KBM-7 (cell line): Measurements from ENCODE around the gene INMT.

Source experiments
- DNase-seq: peaks from one replicate; pipeline ENCODE4 v3.0.0-alpha.2; 2015
- in situ Hi-C: fragments of 300-500 bp; cut with MboI; formaldehyde crosslinking; loops from 2 replicates; pipeline ENCODE4 v1.14.3; 2020; ENCODE audit warnings: low sequenced_read_pairs, low pct_unique_long_range_greater_than_20kb, mixed read lengths

INMT gene

DNA sequence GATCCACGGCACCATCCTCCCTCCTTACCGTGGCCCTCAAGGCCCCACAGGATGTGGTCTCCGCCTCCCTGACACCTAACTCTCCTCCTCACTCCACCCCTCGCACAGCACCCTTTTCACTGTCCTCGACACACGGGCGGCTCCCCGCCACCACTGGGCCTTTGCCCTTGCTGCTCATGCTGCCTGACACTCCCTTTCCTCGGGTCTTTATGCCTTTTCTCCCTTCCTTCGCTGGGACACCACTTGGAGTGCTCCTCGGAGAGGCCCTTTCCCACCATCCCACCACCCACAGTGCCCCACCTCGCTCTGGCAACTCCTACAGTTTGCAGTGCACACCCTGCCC is 7.9 kb upstream of the INMT start:
- DNase-seq, result no peak
- in situ Hi-C loops, result no loop called here

DNA sequence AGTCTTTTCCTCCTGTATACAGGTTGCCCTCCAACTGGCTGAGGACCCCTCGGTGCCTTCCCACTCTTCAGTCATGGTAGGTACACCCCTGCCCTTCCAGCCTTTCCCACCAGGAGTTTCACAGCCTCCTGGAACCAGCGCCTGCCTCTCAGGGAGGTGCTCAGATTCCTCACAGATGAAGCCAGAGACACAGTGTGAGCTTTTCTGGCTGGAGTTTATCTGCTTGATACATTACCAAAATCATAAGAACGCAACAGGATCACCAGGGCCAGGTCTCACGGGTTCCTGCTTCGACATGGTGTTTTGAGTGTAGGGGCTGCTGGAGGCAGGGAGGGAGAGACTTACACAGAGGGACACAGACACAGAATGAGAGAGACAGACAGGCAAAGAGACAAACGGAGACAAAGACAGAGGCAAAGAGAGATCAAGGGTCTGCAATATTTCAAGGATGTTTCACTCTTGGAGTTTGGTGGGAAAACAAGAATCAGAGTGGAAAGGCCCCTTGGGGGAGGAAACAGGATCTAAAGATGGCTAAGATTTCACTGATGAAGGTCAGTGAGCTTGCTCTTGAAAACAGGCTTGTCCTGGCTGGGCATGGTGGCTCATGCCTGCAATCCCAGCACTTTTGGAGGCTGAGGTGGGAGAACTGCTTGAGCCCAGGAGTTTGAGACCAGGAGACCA is 6.5 kb upstream of the INMT start:
- DNase-seq, result no peak
- in situ Hi-C loops, result no loop called here

DNA sequence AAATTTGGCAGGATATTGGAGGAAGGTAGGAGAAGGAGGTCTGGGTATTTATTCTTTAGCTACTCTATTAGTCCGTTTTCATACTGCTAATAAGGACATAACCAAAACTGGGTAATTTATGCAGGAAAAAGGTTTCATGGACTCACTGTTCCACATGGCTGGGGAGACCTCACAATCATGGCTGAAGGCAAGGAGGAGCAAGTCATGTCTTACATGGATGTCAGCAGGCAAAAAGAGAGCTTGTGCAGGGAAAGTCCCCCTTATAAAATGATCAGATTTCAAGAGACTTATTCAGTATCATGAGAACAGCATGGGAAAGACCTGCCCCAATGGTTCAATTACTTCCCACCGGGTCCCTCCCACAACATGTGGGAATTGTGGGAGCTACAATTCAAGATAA is 1.9 kb upstream of the INMT start:
- no peak for DNase-seq
- in situ Hi-C loops, result no loop called here

GRCh38 chr7:30750683-30751650 is 968 bp upstream of the INMT start:
- DNase-seq, result no peak
- in situ Hi-C loops, result no loop called here

GRCh38 chr7:30752484-30752883 is 549 bp downstream of the INMT start:
- in situ Hi-C loops, result no loop called here
- DNase-seq, result no peak

GRCh38 chr7:30752979-30753378 is 1.0 kb downstream of the INMT start:
- no peak for DNase-seq

DNA sequence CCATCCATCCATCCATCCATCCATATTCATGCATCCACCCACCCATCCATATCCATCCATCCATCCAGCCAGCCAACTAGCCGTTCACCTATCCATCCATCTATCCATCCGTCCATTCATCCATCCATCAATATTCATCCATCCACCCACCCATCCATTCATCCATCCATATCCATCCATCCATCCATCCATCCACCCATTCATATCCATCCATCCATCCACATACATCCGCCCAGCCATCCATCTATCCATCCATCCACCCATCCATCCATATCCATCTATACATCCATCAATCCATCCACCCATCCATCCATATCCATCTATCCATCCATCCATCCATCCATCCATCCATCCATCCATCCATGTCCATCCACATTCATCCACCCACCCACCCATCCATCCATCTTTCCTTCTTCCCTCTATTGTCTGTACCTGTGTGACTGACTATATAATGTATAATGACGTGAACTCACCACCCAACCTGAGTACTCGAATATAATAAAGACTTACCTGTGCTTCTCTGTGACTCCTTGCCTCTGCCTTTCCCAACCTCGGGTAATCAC is 2.5 kb downstream of the INMT start:
- DNase-seq, result no peak
- in situ Hi-C loops, result no loop called here

More at GRCh38 chr7:30752979-30753378, 1.0 kb downstream of the INMT start:
- in situ Hi-C loops, result no loop called here

GRCh38 chr7:30755384-30756154 is 3.6 kb downstream of the INMT start:
- no peak for DNase-seq
- in situ Hi-C loops, result no loop called here

GRCh38 chr7:30757342-30757692 is 5.4 kb downstream of the INMT start:
- in situ Hi-C loops, result no loop called here
- DNase-seq, result no peak

DNA sequence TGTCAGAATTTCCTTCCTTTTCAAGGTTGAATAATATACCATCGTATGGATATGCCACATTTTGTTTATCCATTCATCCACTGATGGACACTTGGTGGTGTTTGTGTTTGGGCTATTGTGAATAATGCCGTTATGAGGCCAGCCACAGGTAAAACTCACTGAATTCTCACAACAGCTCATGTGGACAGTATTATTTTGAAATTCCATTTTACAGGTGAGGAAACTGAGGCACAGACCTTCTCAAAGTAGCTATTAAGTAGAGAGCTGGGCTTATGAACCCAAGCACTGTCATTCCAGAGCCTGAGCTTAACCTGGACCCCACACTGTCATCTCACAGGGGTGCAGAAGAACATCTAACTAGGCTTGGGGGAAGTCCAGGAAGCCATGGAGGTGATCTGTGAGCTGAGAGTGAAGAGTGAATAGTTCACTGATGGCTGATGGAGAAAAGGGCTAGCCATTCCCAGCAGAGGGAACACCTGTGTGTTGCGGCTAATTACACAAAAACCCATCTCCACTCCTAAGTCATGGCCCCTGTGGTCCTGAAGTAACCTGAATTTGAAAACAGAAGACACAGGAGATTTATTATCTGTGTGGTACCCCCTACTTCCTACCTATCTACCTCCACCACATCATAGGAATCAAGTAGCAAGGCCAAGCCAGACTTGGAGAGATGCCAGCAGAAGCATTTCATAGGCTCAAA is 8.7 kb downstream of the INMT start:
- in situ Hi-C loops, result no loop called here
- DNase-seq, result no peak

- in situ Hi-C loops, result no loop called here
- DNase-seq, result no peak
Observed at GRCh38 chr7:30761214-30762156, 9.6 kb downstream of the INMT start.

DNA sequence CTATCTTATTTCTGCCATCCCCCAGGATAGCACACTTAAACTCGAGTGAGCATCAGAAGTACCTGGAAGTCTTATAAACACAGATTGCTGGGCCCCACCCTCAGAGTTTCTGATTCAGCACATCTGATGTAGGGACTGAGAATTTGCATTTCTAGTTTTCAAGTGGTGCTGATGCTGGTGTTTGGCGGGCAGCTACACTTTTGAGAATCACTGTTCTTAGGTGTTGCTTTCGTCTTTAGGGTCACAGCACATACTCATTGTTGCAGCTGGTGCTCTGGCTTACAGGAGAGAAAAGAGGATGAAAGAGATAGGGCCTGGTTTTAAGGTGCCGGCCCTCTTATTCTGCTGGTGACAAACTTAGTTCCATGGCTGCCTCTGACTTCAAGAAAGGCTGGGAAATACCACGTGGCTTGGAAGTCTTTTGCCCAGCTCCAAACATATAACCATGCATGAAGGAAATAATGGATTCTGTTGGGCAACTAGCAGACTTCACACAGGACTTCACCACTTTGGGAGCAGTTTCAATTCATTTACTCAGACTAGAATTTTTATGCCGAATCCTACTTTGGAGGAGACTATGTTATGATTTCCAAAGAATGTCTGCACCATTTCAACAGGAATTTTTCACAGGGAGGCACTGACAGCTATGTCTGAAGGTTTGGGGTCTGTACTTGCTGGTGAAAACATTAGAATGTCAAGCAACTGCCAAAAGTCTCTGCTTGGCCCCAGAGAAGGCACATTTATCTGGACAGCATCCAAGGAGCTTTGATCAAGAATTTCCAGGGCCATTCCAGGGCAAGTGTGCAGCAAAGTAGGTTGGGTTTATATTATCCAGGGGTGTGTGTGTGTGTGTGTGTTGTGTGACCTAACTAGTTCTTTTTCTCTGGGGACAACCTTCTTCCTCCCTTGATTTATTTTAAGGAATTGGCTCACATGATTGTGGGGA is 12.4 kb downstream of the INMT start:
- in situ Hi-C loops, result no loop called here
- DNase-seq, result no peak

DNA sequence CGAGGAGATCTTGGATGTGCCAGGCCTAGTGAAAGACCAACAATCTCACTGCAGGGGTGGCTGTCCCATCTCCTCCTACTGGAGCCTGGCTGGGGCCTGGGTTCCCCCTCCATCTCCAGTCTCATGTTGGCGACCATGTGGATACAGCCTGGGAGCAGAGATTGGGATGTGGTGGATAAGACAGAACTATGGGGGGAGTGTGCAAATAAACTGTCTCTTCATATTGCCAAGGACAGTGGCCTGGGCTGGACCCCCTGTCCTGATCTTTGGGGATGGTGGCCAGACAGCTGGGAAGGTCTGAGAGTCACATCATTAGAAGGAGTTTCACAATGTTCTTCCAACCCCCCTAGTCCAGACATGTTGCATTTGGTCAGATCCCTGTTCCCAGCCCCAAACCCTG is 13.5 kb downstream of the INMT start:
- DNase-seq, result no peak
- in situ Hi-C loops, result no loop called here

DNA sequence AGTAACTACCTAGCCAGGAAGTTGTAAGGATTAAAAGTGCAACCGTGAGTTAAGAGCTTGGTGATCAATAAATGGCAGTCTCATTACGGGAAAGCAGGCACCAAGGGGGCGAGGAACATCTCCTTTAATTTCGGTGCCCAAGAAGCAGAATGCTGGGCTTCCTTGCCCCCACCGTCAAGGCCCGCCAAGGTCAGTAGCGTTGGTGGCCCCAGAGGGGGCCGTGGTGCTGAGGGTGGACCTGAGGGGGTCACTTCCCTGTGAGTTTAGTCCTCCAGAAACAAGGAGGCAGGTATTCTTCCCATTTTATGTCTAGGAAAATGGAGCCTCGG is 18.9 kb downstream of the INMT start:
- in situ Hi-C loops, result no loop called here
- no peak for DNase-seq

GRCh38 chr7:30771174-30771879 is 19.4 kb downstream of the INMT start, which contains the start of gene MINDY4:
Gene MINDY4 (plus strand): TSS chr7:30771417. CDS start chr7:30771494, 77 bp downstream.
- peak; percentile 55 for DNase-seq

GRCh38 chr7:30771880-30772425 is 20.0 kb downstream of the INMT start:
- in situ Hi-C loops, result no loop called here
- DNase-seq, result peak; percentile 32

More at GRCh38 chr7:30771174-30771879, 19.4 kb downstream of the INMT start, which contains the start of gene MINDY4:
- in situ Hi-C loops, result no loop called here
